Kidney epithelial cell (primary cell): ENCODE measurements around the gene NLRP3. TPM values are rescaled to one million over a fixed set of nuclear protein-coding genes. Genes with fewer than 3 reads are reported as not detected.
"Not testable (repeated sequence)": the region's sequence is repeated elsewhere in the genome, so short reads cannot be mapped to it uniquely, and the experiment has no call there.

ENCODE experiments used
- DNase-seq: peaks from one replicate; pipeline ENCODE4 v3.0.0-alpha.2; 2010; ENCODE audit warnings: low read depth
- H3K27me3 ChIP-seq: 2 replicates; pipeline ENCODE4 v1.6.0; 2011; ENCODE audit warnings: low read length; ENCODE audit not compliant: control insufficient read depth, insufficient read depth
- H3K36me3 ChIP-seq: 2 replicates; pipeline ENCODE4 v1.5.1; 2011; ENCODE audit warnings: low read length; ENCODE audit not compliant: control insufficient read depth, insufficient read depth
- H3K4me3 ChIP-seq: 2 replicates; pipeline ENCODE4 v1.5.1; 2011; ENCODE audit warnings: low read depth, mild to moderate bottlenecking, control low read depth, low read length
- total RNA-seq: library from RNA; depleted of rRNA; stranded (reverse); fragments of >200 nt; gene quantifications from 2 replicates; pipeline ENCODE4 v1.2.3, GENCODE V29; 2015
- TF ChIP-seq, protein P1 (sequence below): IDR thresholded peaks from 2 replicates; pipeline ENCODE4 v1.5.1; 2011; ENCODE audit warnings: mild to moderate bottlenecking, moderate library complexity, low read length, control low read depth, inconsistent platforms; ENCODE audit not compliant: insufficient read depth, poor library complexity, severe bottlenecking

Gene NLRP3
- 1.5 and 2.4 TPM in 2 replicates for total RNA-seq

DNA sequence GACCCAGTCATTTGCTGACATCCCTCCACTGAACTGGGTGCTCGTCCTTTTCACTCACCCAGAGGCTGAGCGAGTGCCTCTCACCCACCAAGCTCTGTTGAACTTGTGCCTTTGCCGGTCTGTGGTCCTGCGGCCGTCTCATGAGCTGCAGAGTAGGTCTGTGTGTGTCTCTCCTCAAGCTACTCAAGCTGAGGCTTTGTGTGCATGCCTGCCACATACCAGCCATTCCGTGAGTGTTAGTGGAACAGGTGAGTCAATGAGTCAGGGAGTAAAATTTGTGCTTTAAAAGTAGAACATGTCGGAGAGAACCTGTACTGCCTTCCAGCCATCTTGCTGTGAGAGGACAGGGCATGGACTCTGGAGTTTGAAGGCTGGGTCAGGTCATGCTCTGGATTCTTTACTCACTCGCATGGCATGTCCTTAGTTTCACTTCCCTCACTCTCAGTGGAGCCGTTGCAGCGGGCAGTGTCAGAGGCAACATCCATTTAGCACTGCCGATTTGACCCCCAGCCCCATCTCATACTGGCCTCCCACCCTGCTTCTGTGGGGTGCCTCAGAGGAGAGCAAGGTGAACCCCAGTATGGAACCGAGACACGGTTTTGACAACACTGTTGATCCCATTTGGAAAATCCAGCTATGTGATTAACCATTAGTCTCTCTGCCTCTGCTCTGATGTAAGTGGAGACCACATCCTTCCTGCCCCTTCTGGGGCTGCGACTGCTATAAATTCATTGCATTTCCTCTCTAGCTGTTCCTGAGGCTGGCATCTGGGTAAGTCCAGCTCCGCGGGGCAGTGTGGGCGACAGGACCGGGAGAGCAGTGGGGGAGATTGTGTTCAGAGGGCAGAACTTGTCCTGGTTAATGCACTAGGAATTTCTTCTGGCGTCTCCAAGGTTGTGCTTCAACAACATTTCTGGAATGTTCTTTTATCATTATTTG lies at the start of gene NLRP3:
Gene NLRP3, plus strand, starts transcription at position 751 of the 939 bp plus-strand sequence. CDS start 2,628 bp downstream, outside the sequence.
- H3K36me3 ChIP-seq, result no peaks in the 10 kb centered on the region
- TF ChIP-seq, protein P1, sequence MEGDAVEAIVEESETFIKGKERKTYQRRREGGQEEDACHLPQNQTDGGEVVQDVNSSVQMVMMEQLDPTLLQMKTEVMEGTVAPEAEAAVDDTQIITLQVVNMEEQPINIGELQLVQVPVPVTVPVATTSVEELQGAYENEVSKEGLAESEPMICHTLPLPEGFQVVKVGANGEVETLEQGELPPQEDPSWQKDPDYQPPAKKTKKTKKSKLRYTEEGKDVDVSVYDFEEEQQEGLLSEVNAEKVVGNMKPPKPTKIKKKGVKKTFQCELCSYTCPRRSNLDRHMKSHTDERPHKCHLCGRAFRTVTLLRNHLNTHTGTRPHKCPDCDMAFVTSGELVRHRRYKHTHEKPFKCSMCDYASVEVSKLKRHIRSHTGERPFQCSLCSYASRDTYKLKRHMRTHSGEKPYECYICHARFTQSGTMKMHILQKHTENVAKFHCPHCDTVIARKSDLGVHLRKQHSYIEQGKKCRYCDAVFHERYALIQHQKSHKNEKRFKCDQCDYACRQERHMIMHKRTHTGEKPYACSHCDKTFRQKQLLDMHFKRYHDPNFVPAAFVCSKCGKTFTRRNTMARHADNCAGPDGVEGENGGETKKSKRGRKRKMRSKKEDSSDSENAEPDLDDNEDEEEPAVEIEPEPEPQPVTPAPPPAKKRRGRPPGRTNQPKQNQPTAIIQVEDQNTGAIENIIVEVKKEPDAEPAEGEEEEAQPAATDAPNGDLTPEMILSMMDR, result no peak
- peak; percentile 41 for DNase-seq
- no peaks in the 10 kb centered on the region for H3K27me3 ChIP-seq
- no peak within 1 kb of the TSS for H3K4me3 ChIP-seq

DNA sequence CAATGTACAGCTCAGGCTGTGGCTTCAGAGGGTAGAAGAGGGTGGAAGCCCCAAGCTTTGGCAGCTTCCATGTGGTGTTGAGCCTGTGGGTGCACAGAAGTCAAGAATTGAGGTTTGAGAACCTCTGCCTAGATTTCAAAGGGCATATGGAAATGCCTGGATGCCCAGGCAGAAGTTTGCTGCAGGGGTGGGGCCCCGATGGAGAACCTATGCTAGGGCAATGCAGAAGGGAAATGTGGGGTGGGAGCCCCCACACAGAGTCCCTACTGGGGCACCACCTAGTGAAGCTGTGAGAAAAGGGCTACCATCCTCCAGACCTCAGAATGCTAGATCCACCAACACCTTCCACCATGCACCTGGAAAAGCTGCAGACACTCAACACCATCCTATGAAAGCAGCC lies 49.6 kb upstream of the NLRP3 start:
- not testable (repeated sequence) for H3K36me3 ChIP-seq, DNase-seq, H3K27me3 ChIP-seq, H3K4me3 ChIP-seq

DNA sequence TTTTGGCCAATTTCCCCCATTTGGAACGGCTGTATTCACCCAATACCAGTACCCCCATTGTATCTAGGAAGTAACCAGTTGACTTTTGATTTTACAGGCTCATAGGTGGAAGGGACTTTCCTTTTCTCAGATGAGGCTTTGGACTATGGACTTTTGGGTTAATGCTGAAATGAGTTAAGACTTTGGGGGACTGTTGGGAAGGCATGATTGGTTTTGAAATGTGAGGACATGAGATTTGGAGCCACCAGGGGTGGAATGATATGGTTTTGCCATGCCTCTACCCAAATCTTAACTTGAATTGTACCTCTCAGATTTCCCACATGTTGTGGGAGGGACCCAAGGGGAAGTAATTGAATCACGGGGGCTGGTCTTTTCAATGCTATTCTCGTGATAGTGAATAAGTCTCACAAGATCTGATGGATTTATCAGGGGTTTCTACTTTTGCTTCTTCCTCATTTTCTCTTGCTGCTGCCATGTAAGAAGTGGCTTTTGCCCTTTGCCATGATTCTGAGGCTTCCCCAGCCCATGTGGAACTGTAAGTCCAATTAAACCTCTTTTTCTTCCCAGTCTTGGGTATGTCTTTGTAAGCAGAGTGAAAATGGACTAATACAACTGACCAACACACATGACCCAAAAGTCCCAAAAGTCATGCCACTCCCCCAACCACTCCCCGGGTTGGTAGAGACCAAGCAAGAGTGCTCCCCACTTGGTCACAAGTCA lies 48.9 kb upstream of the NLRP3 start:
- TF ChIP-seq, protein P1, result no peak
- H3K27me3 ChIP-seq, result no peaks in the 10 kb centered on the region
- H3K36me3 ChIP-seq, result no peaks in the 10 kb centered on the region
- no peak for DNase-seq
- H3K4me3 ChIP-seq, result no peak overlapping the region

GRCh38 chr1:247367786-247368422 lies 48.1 kb upstream of the NLRP3 start:
- no peaks in the 10 kb centered on the region for H3K27me3 ChIP-seq
- no peak for DNase-seq
- no peak overlapping the region for H3K4me3 ChIP-seq
- H3K36me3 ChIP-seq, result no peaks in the 10 kb centered on the region
- TF ChIP-seq, protein P1, result no peak

- no peak for DNase-seq
- TF ChIP-seq, protein P1, result no peak
- Histone ChIP-seq H3K27me3 (no peaks in the 10 kb centered on the region), H3K36me3 (no peaks in the 10 kb centered on the region), H3K4me3 (no peak overlapping the region)
Measured at GRCh38 chr1:247368490-247369145, 47.4 kb upstream of the NLRP3 start.
